ENCODE data around the gene ZNF66. TPM values are rescaled to one million over a fixed set of nuclear protein-coding genes. Genes with fewer than 3 reads are reported as not detected.
"Not testable (repeated sequence)": the region's sequence is repeated elsewhere in the genome, so short reads cannot be mapped to it uniquely, and the experiment has no call there.

Gene ZNF66
- 15.6 to 16.7 TPM (median 16.2 TPM) in 3 replicates for total RNA-seq

- TF ChIP-seq CTCF (IDR thresholded peaks at IDR 0.05; ENCODE audit: unreplicated experiment): no peak
- peaks cover 14% of the 10 kb centered on the region for H3K36me3 Mint-ChIP-seq
- peaks cover 13% of the 10 kb centered on the region for H3K4me1 Mint-ChIP-seq
- peak within 1 kb of the TSS; percentile 96 for H3K27ac Mint-ChIP-seq
- DNase-seq (ENCODE audit: low spot score in 2 of 2, unreplicated experiment in 2 of 2): peak; percentile 89 to 97
- no peaks in the 10 kb centered on the region for H3K9me3 Mint-ChIP-seq
- H3K4me3 Mint-ChIP-seq: peak within 1 kb of the TSS; percentile 100
- no peaks in the 10 kb centered on the region for H3K27me3 Mint-ChIP-seq (ENCODE audit: low read depth)
These were observed at the start of gene ZNF66 for GRCh38 chr19:20776083-20777076. Gene ZNF66, plus strand, starts transcription at chr19:20776304. Its CDS starts 144 bp downstream, at chr19:20776448.

- H3K4me1 Mint-ChIP-seq; H3K4me3 Mint-ChIP-seq; H3K27ac Mint-ChIP-seq; DNase-seq (ENCODE audit: low spot score in 2 of 2, unreplicated experiment in 2 of 2); H3K27me3 Mint-ChIP-seq (ENCODE audit: low read depth); H3K36me3 Mint-ChIP-seq: not testable (repeated sequence)
- peaks cover 29% of the 10 kb centered on the region for H3K9me3 Mint-ChIP-seq
These were observed 25.9 kb upstream of the ZNF66 start for GRCh38 chr19:20750169-20750568.

GRCh38 chr19:20752291-20752690, 23.8 kb upstream of the ZNF66 start:
- peaks cover 31% of the 10 kb centered on the region for H3K9me3 Mint-ChIP-seq
- H3K36me3 Mint-ChIP-seq; H3K4me3 Mint-ChIP-seq; H3K4me1 Mint-ChIP-seq; H3K27me3 Mint-ChIP-seq (ENCODE audit: low read depth); DNase-seq (ENCODE audit: low spot score in 2 of 2, unreplicated experiment in 2 of 2); H3K27ac Mint-ChIP-seq: not testable (repeated sequence)

- H3K4me3 Mint-ChIP-seq; H3K27ac Mint-ChIP-seq; DNase-seq (ENCODE audit: low spot score in 2 of 2, unreplicated experiment in 2 of 2); H3K4me1 Mint-ChIP-seq; H3K36me3 Mint-ChIP-seq; H3K27me3 Mint-ChIP-seq (ENCODE audit: low read depth): not testable (repeated sequence)
- peaks cover 54% of the 10 kb centered on the region for H3K9me3 Mint-ChIP-seq
These were observed 6.8 kb upstream of the ZNF66 start for GRCh38 chr19:20769225-20769736.

GRCh38 chr19:20787786-20788185, 11.7 kb downstream of the ZNF66 start:
- Mint-ChIP-seq H3K4me3 (no peak overlapping the region), H3K27ac (no peak overlapping the region), H3K27me3 (ENCODE audit: low read depth) (no peaks in the 10 kb centered on the region), H3K36me3 (peaks cover 47% of the 10 kb centered on the region), H3K9me3 (no peaks in the 10 kb centered on the region), H3K4me1 (peaks cover 4% of the 10 kb centered on the region)
- TF ChIP-seq CTCF (IDR thresholded peaks at IDR 0.05; ENCODE audit: unreplicated experiment): no peak
- no peak for DNase-seq (ENCODE audit: low spot score in 2 of 2, unreplicated experiment in 2 of 2)

- H3K4me1 Mint-ChIP-seq: no peaks in the 10 kb centered on the region
- H3K9me3 Mint-ChIP-seq: peaks cover 9% of the 10 kb centered on the region
- H3K27me3 Mint-ChIP-seq (ENCODE audit: low read depth): no peaks in the 10 kb centered on the region
- no peak for TF ChIP-seq CTCF (IDR thresholded peaks at IDR 0.05; ENCODE audit: unreplicated experiment)
- peaks cover 49% of the 10 kb centered on the region for H3K36me3 Mint-ChIP-seq
- no peak for DNase-seq (ENCODE audit: low spot score in 2 of 2, unreplicated experiment in 2 of 2)
- H3K27ac Mint-ChIP-seq: no peak overlapping the region
- no peak overlapping the region for H3K4me3 Mint-ChIP-seq
These were observed 15.7 kb downstream of the ZNF66 start for GRCh38 chr19:20791806-20792205.

- not testable (repeated sequence) for H3K27me3 Mint-ChIP-seq (ENCODE audit: low read depth); H3K4me1 Mint-ChIP-seq; H3K4me3 Mint-ChIP-seq; DNase-seq (ENCODE audit: low spot score in 2 of 2, unreplicated experiment in 2 of 2); H3K27ac Mint-ChIP-seq
- Mint-ChIP-seq H3K36me3 (peaks cover 67% of the 10 kb centered on the region), H3K9me3 (peaks cover 58% of the 10 kb centered on the region)
These were observed 30.5 kb downstream of the ZNF66 start for GRCh38 chr19:20806311-20807262.
